VCaP (cell line): ENCODE measurements around the gene ARFGAP3.

Experiments used
- H3K27ac ChIP-seq: fragments of 450-650 bp; 2 replicates; pipeline ENCODE4 v1.5.1; 2017
- TF ChIP-seq, protein P1 (sequence below): fragments of 450-650 bp; conservative IDR thresholded peaks from 2 replicates; pipeline ENCODE4 v1.5.1; 2017; ENCODE audit warnings: mild to moderate bottlenecking, moderate library complexity

The ARFGAP3 gene

DNA sequence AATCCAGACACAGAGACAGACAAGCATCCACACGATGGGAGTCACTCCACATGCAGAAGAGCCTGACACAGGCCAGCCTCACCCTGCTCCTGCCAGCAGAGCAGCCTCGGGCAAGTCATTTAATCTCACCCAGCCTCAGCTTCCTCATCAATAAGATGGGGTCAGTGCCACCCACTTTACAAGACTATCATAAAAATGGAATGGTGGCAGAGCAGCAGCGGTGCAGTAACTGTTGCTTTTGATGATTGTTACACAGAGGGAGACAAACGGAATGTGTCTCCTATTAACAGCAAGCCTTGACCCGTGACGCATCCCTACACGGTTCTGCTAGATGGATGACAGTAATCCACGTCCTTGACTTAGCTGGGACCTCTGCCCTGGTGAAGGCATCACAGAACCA lies 26.0 kb upstream of the ARFGAP3 start:
- TF ChIP-seq, protein P1, sequence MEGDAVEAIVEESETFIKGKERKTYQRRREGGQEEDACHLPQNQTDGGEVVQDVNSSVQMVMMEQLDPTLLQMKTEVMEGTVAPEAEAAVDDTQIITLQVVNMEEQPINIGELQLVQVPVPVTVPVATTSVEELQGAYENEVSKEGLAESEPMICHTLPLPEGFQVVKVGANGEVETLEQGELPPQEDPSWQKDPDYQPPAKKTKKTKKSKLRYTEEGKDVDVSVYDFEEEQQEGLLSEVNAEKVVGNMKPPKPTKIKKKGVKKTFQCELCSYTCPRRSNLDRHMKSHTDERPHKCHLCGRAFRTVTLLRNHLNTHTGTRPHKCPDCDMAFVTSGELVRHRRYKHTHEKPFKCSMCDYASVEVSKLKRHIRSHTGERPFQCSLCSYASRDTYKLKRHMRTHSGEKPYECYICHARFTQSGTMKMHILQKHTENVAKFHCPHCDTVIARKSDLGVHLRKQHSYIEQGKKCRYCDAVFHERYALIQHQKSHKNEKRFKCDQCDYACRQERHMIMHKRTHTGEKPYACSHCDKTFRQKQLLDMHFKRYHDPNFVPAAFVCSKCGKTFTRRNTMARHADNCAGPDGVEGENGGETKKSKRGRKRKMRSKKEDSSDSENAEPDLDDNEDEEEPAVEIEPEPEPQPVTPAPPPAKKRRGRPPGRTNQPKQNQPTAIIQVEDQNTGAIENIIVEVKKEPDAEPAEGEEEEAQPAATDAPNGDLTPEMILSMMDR: no peak
- H3K27ac ChIP-seq: no peak overlapping the region

DNA sequence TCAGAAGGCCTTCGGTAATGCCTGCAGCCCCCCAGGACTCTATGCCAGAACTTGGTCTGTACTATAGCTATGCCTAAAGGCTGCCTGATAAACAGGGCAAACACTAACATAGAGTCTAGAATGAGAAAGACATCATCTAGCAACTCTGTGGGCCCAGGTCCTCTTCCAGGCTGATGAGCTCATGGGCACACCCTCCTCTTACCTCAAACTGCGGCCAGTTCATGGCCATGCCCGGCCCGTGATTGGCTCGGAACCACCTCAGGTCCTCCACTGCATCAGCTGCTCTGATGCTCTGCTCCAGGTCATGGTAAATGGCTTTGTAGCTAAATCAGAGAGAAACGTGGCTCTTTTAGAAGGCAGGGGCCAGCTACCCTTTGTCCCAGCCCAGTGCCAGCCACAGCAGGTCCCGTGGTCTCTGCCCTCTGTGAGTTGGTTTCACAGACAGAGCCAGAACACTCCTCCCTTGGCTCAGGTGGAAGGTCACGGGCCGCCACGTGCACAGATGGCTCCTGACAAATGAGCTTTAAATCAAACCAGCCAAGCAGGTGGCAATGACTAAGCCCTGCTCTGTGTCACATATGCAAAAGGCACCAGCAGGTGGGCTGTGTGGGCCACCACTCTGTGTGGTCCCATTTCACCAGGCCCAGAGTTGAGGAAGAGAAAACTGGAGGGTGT lies 25.0 kb upstream of the ARFGAP3 start:
- no peak overlapping the region for H3K27ac ChIP-seq
- TF ChIP-seq, protein P1: no peak

DNA sequence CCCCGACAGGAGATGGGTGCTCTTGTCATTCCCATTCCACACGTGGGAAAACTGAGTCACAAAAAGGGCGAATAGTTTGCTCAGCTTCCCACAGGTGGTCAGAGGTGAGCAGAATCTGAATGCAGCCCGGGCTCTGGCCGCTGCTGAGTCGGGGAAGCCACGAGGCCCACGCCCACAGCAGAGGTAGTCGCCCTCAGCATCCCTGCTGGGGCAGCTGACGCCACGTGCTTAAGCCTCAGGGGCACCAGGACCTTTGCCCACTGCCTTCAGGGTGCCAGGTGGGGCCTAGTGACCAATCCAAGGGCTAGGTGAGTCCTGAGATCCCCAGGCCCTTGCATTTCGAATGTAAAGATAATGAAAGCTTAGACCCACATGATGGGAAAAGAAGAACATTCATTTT lies 24.2 kb upstream of the ARFGAP3 start:
- TF ChIP-seq, protein P1: no peak
- 0 out of 2 replicates have a peak overlapping the region, but pooled peaks have one; percentile 54 for H3K27ac ChIP-seq

DNA sequence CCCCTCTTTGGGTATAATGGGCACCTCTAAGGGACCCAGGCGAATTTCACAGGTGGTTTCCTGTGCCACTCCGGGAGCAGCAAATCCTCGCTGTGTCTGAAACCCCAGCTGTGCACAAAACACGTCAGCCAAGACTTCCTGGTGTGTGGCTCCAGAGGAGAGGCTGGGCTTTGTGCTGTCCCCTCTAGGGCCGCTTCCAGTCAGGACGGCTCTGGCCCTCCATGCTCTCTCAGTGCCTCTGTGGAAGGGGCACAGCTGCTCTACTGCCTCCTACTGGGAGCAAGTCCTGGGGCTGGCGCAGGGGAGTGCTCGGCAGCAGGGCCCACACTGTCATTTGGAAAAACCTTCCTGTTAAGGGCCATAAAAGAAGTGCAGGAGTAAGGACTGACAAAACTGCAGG lies 23.7 kb upstream of the ARFGAP3 start:
- TF ChIP-seq, protein P1: no peak; the same call in 1 of the 2 replicates

DNA sequence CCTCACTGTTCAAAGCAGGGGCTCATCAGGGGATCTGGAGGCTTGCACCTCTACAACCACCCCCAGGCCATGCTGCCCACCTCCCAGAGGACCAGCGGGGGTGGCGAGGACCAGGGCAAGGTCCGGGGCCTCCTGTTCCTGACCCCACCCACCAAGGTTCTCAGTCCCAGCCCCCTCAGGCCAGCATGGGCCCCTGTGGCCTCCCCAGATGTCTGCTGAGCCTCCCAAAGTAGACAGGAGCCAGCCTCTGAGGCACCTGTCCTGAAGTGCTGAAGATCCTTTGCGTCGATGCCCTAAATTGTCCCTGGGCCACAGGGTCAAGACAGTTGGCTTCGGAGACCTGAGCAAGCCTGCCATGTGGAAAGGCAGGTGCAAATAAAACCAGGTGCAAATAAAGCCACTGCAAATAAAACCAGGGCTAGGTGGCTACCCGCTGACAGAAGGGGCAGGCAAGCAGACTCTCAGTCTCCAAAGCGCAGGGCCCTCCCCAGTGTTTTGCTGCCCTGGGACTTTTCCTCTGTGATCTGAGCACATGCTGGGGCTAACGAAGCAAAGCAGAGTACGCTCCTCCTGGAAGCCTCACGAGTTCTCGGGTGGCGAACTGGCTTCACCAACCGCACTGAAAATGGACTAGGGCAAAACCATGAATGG lies 22.4 kb upstream of the ARFGAP3 start:
- peak overlapping the region; percentile 54 for H3K27ac ChIP-seq
- TF ChIP-seq, protein P1: no peak

More for the DNA sequence above, 23.7 kb upstream of the ARFGAP3 start:
- peak overlapping the region; percentile 54; the same call in 1 of the 2 replicates for H3K27ac ChIP-seq

DNA sequence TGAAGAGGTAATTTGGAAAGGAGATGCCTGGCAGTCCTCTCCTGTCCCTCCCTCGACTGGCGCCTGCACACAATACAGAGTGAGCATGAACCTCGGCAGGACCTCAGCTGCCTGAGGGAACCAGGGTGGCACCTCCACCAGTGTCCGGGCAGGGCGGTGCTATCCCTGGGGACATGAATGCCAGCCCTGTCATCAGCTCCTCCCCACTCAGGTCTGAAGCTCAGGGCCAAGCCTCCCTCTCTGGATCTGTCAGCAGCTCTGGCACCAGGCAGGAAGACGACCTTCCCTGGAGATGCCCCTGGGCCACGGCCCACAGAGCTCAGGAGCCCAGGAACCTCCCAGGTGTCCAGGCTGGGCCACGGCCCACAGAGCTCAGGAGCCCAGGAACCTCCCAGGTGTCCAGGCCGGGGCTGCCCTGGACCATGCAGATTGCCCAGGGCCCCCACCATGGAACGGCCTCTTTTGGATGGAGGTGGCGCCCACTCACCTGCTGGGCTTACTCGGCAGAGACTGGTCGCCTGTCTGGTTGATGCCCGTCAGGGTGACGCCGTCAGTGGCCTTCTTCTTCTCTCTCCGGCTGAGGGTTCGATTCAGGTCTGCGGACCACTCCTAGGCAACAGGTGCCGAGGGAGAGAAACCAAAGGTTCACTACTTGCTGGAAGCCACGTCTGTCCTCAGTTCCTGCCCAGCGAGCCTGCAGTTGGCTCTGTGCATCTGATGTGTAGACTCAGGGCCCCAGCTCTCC lies 21.7 kb upstream of the ARFGAP3 start:
- peak overlapping the region; percentile 54 for H3K27ac ChIP-seq
- TF ChIP-seq, protein P1: no peak
